Epithelial cell of prostate (primary cell): ENCODE results near the gene OBSCN.

ENCODE experiments used
- DNase-seq: peaks from one replicate; pipeline ENCODE4 v3.0.0-alpha.2; 2011; ENCODE audit warnings: low read depth, low spot score
- H3K27ac ChIP-seq: fragments of 450-650 bp; 2 replicates; pipeline ENCODE4 v1.5.1; 2017; ENCODE audit warnings: mild to moderate bottlenecking

OBSCN gene

GRCh38 chr1:228391411-228392020 lies 183.7 kb downstream of the OBSCN start:
- no peak for DNase-seq
- no peak overlapping the region for H3K27ac ChIP-seq

GRCh38 chr1:228392111-228392936 lies 184.5 kb downstream of the OBSCN start:
- no peak for DNase-seq

GRCh38 chr1:228393268-228393701 lies 185.4 kb downstream of the OBSCN start:
- DNase-seq: no peak
- H3K27ac ChIP-seq: peak overlapping the region; percentile 3

More at GRCh38 chr1:228392111-228392936, 184.5 kb downstream of the OBSCN start:
- H3K27ac ChIP-seq: no peak overlapping the region

- no peak for DNase-seq
- H3K27ac ChIP-seq: peak overlapping the region; percentile 3
Measured at GRCh38 chr1:228393811-228394570, 186.1 kb downstream of the OBSCN start.

GRCh38 chr1:228394571-228395394 lies 186.9 kb downstream of the OBSCN start:
- DNase-seq: no peak
- no peak overlapping the region for H3K27ac ChIP-seq

GRCh38 chr1:228396770-228397662 lies 189.2 kb downstream of the OBSCN start:
- no peak for DNase-seq

GRCh38 chr1:228397966-228398365 lies 190.1 kb downstream of the OBSCN start:
- H3K27ac ChIP-seq: no peak overlapping the region
- no peak for DNase-seq

More at GRCh38 chr1:228396770-228397662, 189.2 kb downstream of the OBSCN start:
- no peak overlapping the region for H3K27ac ChIP-seq

- H3K27ac ChIP-seq: no peak overlapping the region
- no peak for DNase-seq
Measured at GRCh38 chr1:228398741-228399461, 191.1 kb downstream of the OBSCN start.

GRCh38 chr1:228399531-228400236 lies 191.8 kb downstream of the OBSCN start:
- H3K27ac ChIP-seq: no peak overlapping the region
- DNase-seq: no peak

GRCh38 chr1:228400237-228400651 lies 192.4 kb downstream of the OBSCN start:
- no peak for DNase-seq
- H3K27ac ChIP-seq: no peak overlapping the region

GRCh38 chr1:228400692-228401454 lies 193.0 kb downstream of the OBSCN start:
- H3K27ac ChIP-seq: no peak overlapping the region

GRCh38 chr1:228401782-228402640 lies 194.2 kb downstream of the OBSCN start:
- DNase-seq: no peak

More at GRCh38 chr1:228400692-228401454, 193.0 kb downstream of the OBSCN start:
- no peak for DNase-seq

GRCh38 chr1:228402641-228403025 lies 194.8 kb downstream of the OBSCN start:
- peak overlapping the region; percentile 13 for H3K27ac ChIP-seq
- DNase-seq: peak; percentile 36

More at GRCh38 chr1:228401782-228402640, 194.2 kb downstream of the OBSCN start:
- H3K27ac ChIP-seq: peak overlapping the region; percentile 13

- DNase-seq: no peak
- peak overlapping the region; percentile 13 for H3K27ac ChIP-seq
Measured at GRCh38 chr1:228403231-228403631, 195.4 kb downstream of the OBSCN start.

GRCh38 chr1:228404107-228404720 lies 196.4 kb downstream of the OBSCN start:
- H3K27ac ChIP-seq: peak overlapping the region; percentile 75
- no peak for DNase-seq
